Left lobe of liver (tissue), 2 donors: ENCODE results near the gene TBX19. TPM values are rescaled to one million over a fixed set of nuclear protein-coding genes. Genes with fewer than 3 reads are reported as not detected.

Experiments
- ATAC-seq: fragments of 200-7000 bp; cut with Tn5 transposase; one replicate; pipeline ENCODE4 v1.9.1; 2020; ENCODE audit warnings: mild to moderate bottlenecking, moderate library complexity
- DNase-seq: peaks from one replicate; pipeline ENCODE4 v3.0.0-alpha.2; 2020; ENCODE audit warnings: low spot score
- total RNA-seq: library from RNA; stranded (reverse); gene quantifications from one replicate; pipeline ENCODE4 v1.2.1, GENCODE V29; 2021
- donor health status: DM: no; HTN: no; CAD: no; lungs with moderate emphysema.
- donor health status: DM: no; HTN: yes; CAD: no.

The TBX19 gene
- 1.0 TPM for total RNA-seq

- DNase-seq (no peak), ATAC-seq (no peak)
These were observed at the start of gene TBX19 for GRCh38 chr1:168280296-168280927. TBX19 (plus strand) TSS chr1:168280877; CDS start chr1:168281091, 214 bp downstream.

GRCh38 chr1:168234846-168235547 is 45.7 kb upstream of the TBX19 start:
- ATAC-seq (peak; percentile 56), DNase-seq (no peak)

- DNase-seq (no peak), ATAC-seq (peak; percentile 44)
These were observed 45.2 kb upstream of the TBX19 start for GRCh38 chr1:168235548-168235885.

GRCh38 chr1:168235937-168236336 is 44.7 kb upstream of the TBX19 start:
- ATAC-seq = peak; percentile 90
- DNase-seq = peak; percentile 57

- DNase-seq = no peak
- no peak for ATAC-seq
These were observed 43.7 kb upstream of the TBX19 start for GRCh38 chr1:168236836-168237611.

- DNase-seq = no peak
- peak; percentile 82 for ATAC-seq
These were observed 37.5 kb upstream of the TBX19 start for GRCh38 chr1:168243198-168243597.

GRCh38 chr1:168243636-168244212 is 37.0 kb upstream of the TBX19 start:
- DNase-seq (no peak), ATAC-seq (peak; percentile 37)

GRCh38 chr1:168245042-168245441 is 35.6 kb upstream of the TBX19 start:
- ATAC-seq (no peak), DNase-seq (no peak)

- no peak for ATAC-seq
- DNase-seq = no peak
These were observed 34.2 kb upstream of the TBX19 start for GRCh38 chr1:168246506-168246905.

- ATAC-seq = peak; percentile 48
- DNase-seq = no peak
These were observed 28.4 kb upstream of the TBX19 start for GRCh38 chr1:168252204-168252733.

GRCh38 chr1:168256164-168256563 is 24.5 kb upstream of the TBX19 start:
- DNase-seq (no peak), ATAC-seq (no peak)

GRCh38 chr1:168257397-168257796 is 23.3 kb upstream of the TBX19 start:
- DNase-seq = no peak
- no peak for ATAC-seq

GRCh38 chr1:168259567-168259966 is 21.1 kb upstream of the TBX19 start:
- ATAC-seq = no peak

GRCh38 chr1:168260393-168260792 is 20.3 kb upstream of the TBX19 start:
- DNase-seq (no peak), ATAC-seq (no peak)

More at GRCh38 chr1:168259567-168259966, 21.1 kb upstream of the TBX19 start:
- DNase-seq = no peak

- ATAC-seq (no peak), DNase-seq (no peak)
These were observed 19.3 kb upstream of the TBX19 start for GRCh38 chr1:168261390-168261789.

GRCh38 chr1:168263130-168263529 is 17.5 kb upstream of the TBX19 start:
- ATAC-seq = no peak
- DNase-seq = no peak

GRCh38 chr1:168264296-168264695 is 16.4 kb upstream of the TBX19 start:
- no peak for ATAC-seq
- DNase-seq = no peak

GRCh38 chr1:168265596-168265995 is 15.1 kb upstream of the TBX19 start:
- DNase-seq (no peak), ATAC-seq (no peak)

- peak; percentile 94 for ATAC-seq
- DNase-seq = peak; percentile 79
These were observed 14.0 kb upstream of the TBX19 start for GRCh38 chr1:168266644-168267186.

GRCh38 chr1:168271636-168272035 is 9.0 kb upstream of the TBX19 start:
- no peak for ATAC-seq
- DNase-seq = no peak

- DNase-seq (no peak), ATAC-seq (no peak)
These were observed 7.1 kb upstream of the TBX19 start for GRCh38 chr1:168273575-168273974.
